Heart right ventricle (tissue), 16 donors: Measurements from ENCODE around the gene MOK. TPM values are rescaled to one million over a fixed set of nuclear protein-coding genes. Genes with fewer than 3 reads are reported as not detected.

Source experiments
- ATAC-seq, 8 donors: fragments of 200-7000 bp; cut with Tn5 transposase; one replicate each; pipeline ENCODE4 v1.9.1; 2020; ENCODE audit warnings: mild to moderate bottlenecking in 8 of 8, moderate library complexity in 8 of 8, moderate number of reproducible peaks in 1 of 8
- DNase-seq, 2 donors: peaks; one replicate each; pipeline ENCODE4 v3.0.0-alpha.2; 2020
- H3K27ac ChIP-seq, 10 donors: fragments of 200-600 bp; sonication (generic) in 2 of 10; one replicate each; pipeline versions ENCODE4 v1.5.0 to v1.8.0; 2020 to 2022; ENCODE audit warnings: mild to moderate bottlenecking in 3 of 10
- H3K27me3 ChIP-seq, 7 donors: fragments of 200-600 bp; one replicate each; pipeline ENCODE4 v1.8.0; 2021 to 2022; ENCODE audit warnings: mild to moderate bottlenecking in 2 of 7
- H3K36me3 ChIP-seq, 9 donors: fragments of 200-600 bp; sonication (generic) in 1 of 9; one replicate each; pipeline versions ENCODE4 v1.5.0 to v1.8.0; 2020 to 2022; ENCODE audit warnings: mild to moderate bottlenecking in 2 of 9
- H3K4me1 ChIP-seq, 9 donors: fragments of 200-600 bp; sonication (generic) in 1 of 9; one replicate each; pipeline versions ENCODE4 v1.5.0 to v1.8.0; 2020 to 2022; ENCODE audit warnings: mild to moderate bottlenecking in 4 of 9
- H3K4me3 ChIP-seq, 10 donors: fragments of 200-600 bp; sonication (generic) in 2 of 10; one replicate each; pipeline versions ENCODE4 v1.5.0 to v1.8.0; 2020 to 2022; ENCODE audit warnings: mild to moderate bottlenecking in 7 of 10, moderate library complexity in 2 of 10
- H3K9me3 ChIP-seq, 11 donors: fragments of 200-600 bp in 10 of 11; sonication (generic) in 2 of 11; one replicate each; pipeline versions ENCODE4 v1.5.0 to v1.8.0; 2013 to 2022; ENCODE audit warnings: mild to moderate bottlenecking in 2 of 11, control low read depth in 1 of 11, moderate library complexity in 1 of 11
- WGBS, 2 donors: extraction: QIAGEN DNeasy Blood & Tissue Kit; methylation state at CpG; one replicate each; pipeline ENCODE4 v1.1.7; 2013; ENCODE audit warnings: inconsistent platforms in 1 of 2; 5-methylcytosine and 5-hydroxymethylcytosine counted together
- intact Hi-C, 10 donors: fragments of 100-400 bp; cut with DNase I; formaldehyde crosslinking; loops; one replicate each; pipeline versions ENCODE4 v1.11.1 to v1.14.2; 2022
- polyA plus RNA-seq, 2 donors: library from polyadenylated mRNA; stranded (reverse); fragments of 200-250 nt; gene quantifications; one replicate each; pipeline ENCODE4 v1.2.3, GENCODE V29; 2013
- total RNA-seq, 10 donors: library from RNA; stranded (reverse); fragmentation: NEBNext Ultra II Directional in 3 of 10; extraction: Animal tissue kit (Norgen Biotek cat#: 25700) in 3 of 10; gene quantifications; one replicate each; pipeline versions ENCODE4 v1.2.1 to v1.2.4, GENCODE V29; 2021 to 2023
- TF ChIP-seq, protein P1 (sequence below), 9 donors: fragments of 200-600 bp; sonication (generic) in 2 of 9; IDR thresholded peaks; one replicate each; pipeline versions ENCODE4 v1.5.0 to v1.8.0; 2021 to 2022; ENCODE audit warnings: antibody characterized with exemption in 9 of 9, mild to moderate bottlenecking in 5 of 9, moderate library complexity in 1 of 9
- donor health status: Arrhythmogenic right ventricular cardiomyopathy.
- donor health status: ischemic (EF 13 %, LVEDD 7.1; RV severe dilation, severe dysfunction).
- donor health status: healthy with polysubstance abuse.
- donor health status: DM: no; HTN: yes; CAD: no.
- donor health status: DM: no; HTN: no; CAD: no.
- donor health status: ischemic (EF 25% LVEDD 6.9; RV normal size, moderate dysfunction).
- donor health status: ischemic (EF 25% LVEDD 5.7; RV mildly dilated, moderate dysfunction).
- donor health status: healthy.
- donor health status: DM: yes; HTN: yes; CAD: no.
- donor health status: Ischemic cardiomyopathy.
- donor health status: ischemic (EF 35%, LVEDD 5.7; RV mildly dilated, moderate dysfunction).
- donor health status: nonischemic (EF 11% LVEDD 7.7; RV severe dilation, severe dysfunction).
- donor health status: DM: yes; HTN: yes; CAD: no.
- donor health status: PGD.
- donor health status: ischemic (EF 29% LVEDD 5.4; RV normal size, mild dysfunction).
- donor health status: nonischemic (EF 23%, LVEDD 6.1; RV moderate dilation, normal function).

MOK gene
- total and polyA plus RNA-seq, 12 donors = 6.6 to 19.8 (median 10.0) TPM

DNA sequence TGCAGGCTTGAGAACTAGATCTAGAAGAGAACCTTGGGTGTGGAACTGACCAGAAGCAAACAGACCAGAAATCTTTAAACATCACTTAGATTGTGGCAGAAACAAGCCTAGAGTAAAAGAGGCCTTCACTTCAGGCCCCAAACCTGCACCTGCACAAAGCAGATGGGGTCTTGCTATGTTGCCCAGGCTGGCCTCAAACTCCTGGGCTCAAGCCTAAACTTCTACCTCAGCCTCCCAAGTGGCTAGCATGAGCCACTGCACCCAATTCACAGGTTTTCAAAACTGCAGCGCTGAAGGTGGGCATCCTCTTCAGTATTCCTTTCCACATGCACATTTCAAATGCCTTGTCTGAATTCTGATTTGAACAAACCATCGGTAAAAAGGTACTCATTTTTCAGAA, 19.9 kb downstream of the MOK start:
- H3K27ac ChIP-seq = no peak overlapping the region
- H3K4me1 ChIP-seq = peaks cover 0 to 10% (median 0%) of the 10 kb centered on the region in 9 donors
- H3K36me3 ChIP-seq = peaks cover 0 to 26% (median 0%) of the 10 kb centered on the region in 9 donors
- no peak for ATAC-seq
- TF ChIP-seq, protein P1, sequence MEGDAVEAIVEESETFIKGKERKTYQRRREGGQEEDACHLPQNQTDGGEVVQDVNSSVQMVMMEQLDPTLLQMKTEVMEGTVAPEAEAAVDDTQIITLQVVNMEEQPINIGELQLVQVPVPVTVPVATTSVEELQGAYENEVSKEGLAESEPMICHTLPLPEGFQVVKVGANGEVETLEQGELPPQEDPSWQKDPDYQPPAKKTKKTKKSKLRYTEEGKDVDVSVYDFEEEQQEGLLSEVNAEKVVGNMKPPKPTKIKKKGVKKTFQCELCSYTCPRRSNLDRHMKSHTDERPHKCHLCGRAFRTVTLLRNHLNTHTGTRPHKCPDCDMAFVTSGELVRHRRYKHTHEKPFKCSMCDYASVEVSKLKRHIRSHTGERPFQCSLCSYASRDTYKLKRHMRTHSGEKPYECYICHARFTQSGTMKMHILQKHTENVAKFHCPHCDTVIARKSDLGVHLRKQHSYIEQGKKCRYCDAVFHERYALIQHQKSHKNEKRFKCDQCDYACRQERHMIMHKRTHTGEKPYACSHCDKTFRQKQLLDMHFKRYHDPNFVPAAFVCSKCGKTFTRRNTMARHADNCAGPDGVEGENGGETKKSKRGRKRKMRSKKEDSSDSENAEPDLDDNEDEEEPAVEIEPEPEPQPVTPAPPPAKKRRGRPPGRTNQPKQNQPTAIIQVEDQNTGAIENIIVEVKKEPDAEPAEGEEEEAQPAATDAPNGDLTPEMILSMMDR (IDR thresholded peaks at IDR 0.05) = no peak
- H3K4me3 ChIP-seq = no peak overlapping the region
- no peaks in the 10 kb centered on the region for H3K9me3 ChIP-seq
- DNase-seq = no peak
- no peaks in the 10 kb centered on the region for H3K27me3 ChIP-seq
- intact Hi-C loops = no loop called here
- WGBS, 2 donors = 66 to 88% methylated on average over 2 of the region's 2 CpGs

DNA sequence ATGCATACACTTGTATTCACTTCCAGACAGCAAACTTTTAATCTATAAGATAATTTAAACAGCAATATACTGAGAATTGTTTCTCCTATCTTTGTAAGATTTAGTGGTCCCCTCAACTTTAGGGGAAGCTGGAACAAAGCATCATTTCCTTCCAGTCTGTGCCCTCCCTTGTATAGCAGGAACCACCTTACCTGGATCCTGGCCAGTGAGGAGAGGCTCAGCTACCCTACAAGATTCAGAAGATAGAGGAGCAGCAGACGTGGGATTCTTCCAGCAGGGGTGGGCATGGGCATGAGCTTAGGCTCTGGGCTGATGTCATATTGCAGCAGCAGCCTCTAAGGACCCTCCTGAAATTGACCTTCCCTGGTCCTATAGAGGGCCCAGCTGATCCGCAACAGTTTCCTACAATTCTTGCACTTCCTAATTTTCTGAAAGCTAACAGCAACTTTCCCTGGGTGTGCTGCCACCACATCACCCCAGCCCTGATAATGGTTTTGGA, 21.3 kb downstream of the MOK start:
- Histone ChIP-seq H3K27ac (no peak overlapping the region), H3K9me3 (no peaks in the 10 kb centered on the region), H3K27me3 (no peaks in the 10 kb centered on the region), H3K4me3 (no peak overlapping the region), H3K4me1 (peaks cover 0 to 12% (median 0%) of the 10 kb centered on the region in 9 donors), H3K36me3 (peaks cover 0 to 34% (median 2%) of the 10 kb centered on the region in 9 donors)
- intact Hi-C loops = no loop called here
- TF ChIP-seq, protein P1 (IDR thresholded peaks at IDR 0.05) = no peak
- ATAC-seq (no peak), DNase-seq (no peak)
- 45 to 54% methylated on average over 2 of the region's 2 CpGs for WGBS, 2 donors

DNA sequence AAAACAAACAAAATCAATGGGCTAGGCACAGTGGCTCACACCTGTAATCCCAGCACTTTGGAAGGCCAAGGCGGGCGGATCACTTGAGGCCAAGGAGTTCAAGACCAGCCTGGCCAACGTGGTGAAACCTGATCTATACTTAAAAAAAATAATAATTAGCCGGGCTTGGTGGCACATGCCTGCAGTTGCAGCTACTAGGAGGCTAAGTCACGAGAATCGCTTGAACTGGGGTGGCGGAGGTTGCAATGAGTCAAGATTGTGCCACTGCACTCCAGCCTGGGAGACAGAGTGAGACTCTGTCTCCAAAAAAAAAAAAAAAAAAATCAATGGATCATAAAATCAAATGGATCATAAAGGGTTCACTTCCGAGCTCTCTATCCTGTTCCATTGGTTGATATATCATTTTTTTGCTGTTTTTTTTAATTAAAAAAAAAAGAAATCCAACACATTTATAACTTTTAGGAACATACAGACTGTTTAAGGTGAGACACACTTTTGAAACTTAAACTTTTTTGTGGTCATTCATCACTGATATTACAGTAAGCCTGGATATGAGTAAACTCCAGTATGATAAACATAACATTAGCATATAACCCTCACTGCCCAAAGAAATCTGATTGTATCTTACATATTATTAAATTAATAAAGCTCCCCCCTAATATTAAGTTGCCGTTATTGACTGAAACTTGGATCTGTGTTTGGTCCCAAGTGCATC, 22.1 kb downstream of the MOK start:
- no peak overlapping the region for H3K27ac ChIP-seq
- TF ChIP-seq, protein P1 (IDR thresholded peaks at IDR 0.05) = no peak
- no peak for DNase-seq
- H3K4me1 ChIP-seq = peaks cover 0 to 19% (median 4%) of the 10 kb centered on the region in 9 donors
- H3K36me3 ChIP-seq = peaks cover 0 to 34% (median 2%) of the 10 kb centered on the region in 9 donors
- WGBS, 2 donors = 90 to 93% methylated on average over 9 of the region's 9 CpGs
- no peaks in the 10 kb centered on the region for H3K27me3 ChIP-seq
- intact Hi-C loops = no loop called here
- no peaks in the 10 kb centered on the region for H3K9me3 ChIP-seq
- no peak for ATAC-seq
- H3K4me3 ChIP-seq = no peak overlapping the region

DNA sequence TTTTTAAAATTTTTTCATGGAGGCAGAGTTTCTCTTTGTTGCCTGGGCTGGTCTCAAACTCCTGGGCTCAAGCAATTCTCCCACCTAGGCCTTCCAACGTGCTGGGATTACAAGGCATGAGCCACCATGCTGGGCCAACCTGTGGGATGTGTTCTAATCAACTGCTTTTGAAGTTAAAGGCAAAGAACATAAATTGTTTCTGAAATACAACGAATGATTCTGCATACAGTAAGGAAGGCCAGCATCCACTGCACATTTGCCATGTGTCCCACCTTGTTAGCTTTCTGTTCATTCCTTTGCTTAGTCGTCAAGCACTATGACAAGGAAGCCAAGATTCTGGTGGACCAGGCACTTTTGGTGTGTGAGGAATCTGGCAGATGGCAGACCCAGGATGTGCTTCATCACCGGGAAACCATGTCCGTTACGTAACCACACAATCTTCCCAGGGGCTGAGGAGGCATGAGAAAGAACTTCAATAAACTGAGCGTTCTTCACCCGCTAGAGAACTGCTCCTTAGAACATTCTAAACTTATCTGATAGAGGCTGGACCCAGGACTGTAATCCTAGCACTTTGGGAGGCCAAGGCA, 24.5 kb downstream of the MOK start:
- no peaks in the 10 kb centered on the region for H3K27me3 ChIP-seq
- TF ChIP-seq, protein P1 (IDR thresholded peaks at IDR 0.05) = no peak
- no peak for ATAC-seq
- no peak for DNase-seq
- H3K4me1 ChIP-seq = peaks cover 0 to 23% (median 4%) of the 10 kb centered on the region in 9 donors
- WGBS, 2 donors = 95% methylated on average over 8 of the region's 8 CpGs
- H3K36me3 ChIP-seq = peaks cover 0 to 34% (median 2%) of the 10 kb centered on the region in 9 donors
- no peaks in the 10 kb centered on the region for H3K9me3 ChIP-seq
- H3K4me3 ChIP-seq = no peak overlapping the region
- H3K27ac ChIP-seq = no peak overlapping the region
- intact Hi-C loops = no loop called here
